ENCODE data around the gene ABCA4. TPM values are rescaled to one million over a fixed set of nuclear protein-coding genes. Genes with fewer than 3 reads are reported as not detected.
"Not testable (repeated sequence)": the region's sequence is repeated elsewhere in the genome, so short reads cannot be mapped to it uniquely, and the experiment has no call there.

Gene ABCA4
- total RNA-seq, 1 donor from 2014 or later, result 3.8 TPM

GRCh38 chr1:94004924-94005323, 116.0 kb downstream of the ABCA4 start:
- DNase-seq, result no peak

DNA sequence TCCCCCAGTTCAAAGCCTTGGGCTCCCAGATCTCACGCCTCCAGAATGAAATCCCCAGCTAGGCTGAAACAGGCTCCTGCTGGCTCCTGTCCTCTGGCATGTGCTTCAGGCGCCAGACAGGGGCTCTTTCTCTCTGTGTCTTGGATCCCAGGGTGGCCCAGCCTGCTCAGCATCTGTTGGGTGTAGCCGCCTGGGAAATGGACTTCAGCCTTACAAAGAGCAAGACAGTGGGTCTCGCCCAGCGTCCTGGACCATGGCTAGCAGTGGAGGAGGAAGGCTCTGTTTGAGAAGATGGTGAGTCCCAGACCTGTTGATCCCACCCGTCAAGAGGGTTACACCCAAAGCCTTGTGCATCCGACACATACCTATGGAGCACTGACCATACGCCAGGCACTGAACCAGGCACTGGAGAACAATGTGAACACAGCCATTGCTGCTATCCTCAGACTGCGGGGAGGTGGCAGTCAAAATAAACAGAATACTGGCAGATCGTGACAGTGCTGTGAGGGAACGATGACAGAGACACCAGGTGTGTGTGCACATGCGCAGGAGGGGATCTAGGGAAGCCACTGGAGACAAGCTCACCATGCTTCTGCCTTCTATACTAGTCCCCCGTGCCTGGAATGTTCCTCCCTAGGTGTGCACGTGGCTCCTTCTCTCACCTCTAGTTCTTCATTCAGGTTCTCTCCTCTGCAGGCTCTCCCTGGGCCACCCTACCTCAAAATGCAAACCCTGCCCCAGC, 118.7 kb downstream of the ABCA4 start:
- no peak for DNase-seq

DNA sequence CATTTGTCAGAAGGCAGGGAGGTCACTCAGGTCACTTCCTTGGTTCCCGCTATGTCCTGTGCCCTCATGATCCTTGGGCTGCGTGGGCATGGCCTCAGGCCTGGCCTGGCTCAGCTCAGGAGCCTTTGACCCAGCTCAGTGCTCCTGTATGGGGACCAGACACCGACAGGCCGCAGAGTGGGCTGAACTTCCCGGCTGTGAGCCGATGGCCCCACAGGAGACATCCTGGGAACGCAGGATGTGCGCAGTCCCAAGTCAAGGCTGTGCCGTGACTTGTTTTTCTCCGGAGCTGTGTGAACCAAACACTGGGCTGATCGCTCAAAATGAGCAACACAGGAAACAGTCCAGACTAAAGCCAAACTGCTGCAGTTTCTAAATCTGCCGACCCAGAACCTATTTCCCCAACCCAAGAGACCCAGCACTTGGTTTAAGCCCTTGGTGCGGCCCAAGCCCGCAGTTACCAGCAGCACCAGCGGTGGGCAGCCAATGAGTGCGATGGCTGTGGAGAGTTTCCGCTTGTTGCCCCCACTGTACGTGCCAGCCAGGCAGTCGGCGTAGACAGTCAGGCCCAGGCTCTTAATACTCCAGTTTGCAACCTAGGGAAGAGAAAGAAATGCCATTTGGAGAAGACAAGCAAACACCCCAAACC, 119.4 kb downstream of the ABCA4 start:
- DNase-seq, result no peak

- no peak for DNase-seq
Measured at GRCh38 chr1:94000510-94001282, 120.3 kb downstream of the ABCA4 start.

- DNase-seq, result no peak
Measured at GRCh38 chr1:93999840-94000415, 121.0 kb downstream of the ABCA4 start.

DNA sequence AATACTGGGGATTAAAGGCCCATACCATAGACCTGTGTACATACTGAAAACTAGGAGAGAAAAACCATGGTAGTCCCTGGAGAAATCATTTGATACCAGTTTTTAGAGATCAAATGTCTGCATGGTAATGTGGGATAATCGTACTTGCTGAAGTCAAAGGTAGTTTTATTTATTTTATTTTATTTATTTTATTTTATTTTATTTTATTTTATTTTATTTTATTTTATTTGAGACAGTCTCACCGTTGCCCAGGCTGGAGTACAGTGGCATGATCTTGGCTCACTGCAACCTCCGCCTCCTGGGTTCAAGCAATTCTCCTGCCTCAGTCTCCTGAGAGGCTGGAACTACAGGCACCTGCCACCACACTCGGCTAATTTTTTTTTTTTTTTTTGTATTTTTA, 122.4 kb downstream of the ABCA4 start:
- not testable (repeated sequence) for DNase-seq

DNA sequence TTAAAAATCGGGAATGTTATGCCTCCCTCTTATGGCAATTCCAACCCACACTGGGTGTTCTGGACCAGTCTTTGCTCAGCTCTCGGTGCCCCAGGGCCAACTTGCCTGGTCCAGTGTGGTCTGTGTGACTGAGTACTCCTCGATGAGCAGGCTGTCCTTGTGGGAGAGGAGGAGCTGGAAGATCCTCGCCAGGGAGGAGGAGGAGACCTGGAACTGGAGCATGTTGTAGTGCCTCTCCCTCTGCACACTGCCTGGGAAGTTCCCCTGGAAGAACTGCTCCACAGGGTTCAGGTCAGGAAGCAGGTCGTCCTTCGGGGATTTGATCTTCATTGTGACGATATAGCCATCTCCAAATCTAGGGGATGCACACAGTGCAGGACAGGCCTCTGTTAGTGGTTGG, 123.2 kb downstream of the ABCA4 start:
- no peak for DNase-seq

- DNase-seq, result no peak
Measured at GRCh38 chr1:93995837-93996536, 125.0 kb downstream of the ABCA4 start.

GRCh38 chr1:93993731-93994130, 127.2 kb downstream of the ABCA4 start:
- no peak for DNase-seq

DNA sequence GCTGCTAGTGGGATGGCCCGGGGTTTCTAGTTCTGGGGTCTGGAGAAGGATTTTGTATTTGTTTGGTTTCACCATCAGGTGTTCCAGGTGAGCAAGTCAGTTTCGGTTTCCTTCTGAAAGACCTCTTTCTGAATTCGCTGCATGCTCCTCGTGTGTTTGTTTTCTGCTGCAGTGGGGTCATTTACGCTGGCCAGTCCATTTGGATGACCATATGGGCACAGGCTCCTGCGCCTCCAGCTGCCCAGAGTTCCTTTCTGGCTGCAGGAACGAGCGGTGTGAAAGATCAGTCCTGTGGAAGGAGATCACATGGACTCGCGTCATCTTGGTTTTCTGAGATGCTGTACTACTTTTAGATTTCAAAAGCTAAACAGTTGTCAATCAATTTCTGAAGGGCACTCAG, 128.0 kb downstream of the ABCA4 start:
- DNase-seq, result no peak

DNA sequence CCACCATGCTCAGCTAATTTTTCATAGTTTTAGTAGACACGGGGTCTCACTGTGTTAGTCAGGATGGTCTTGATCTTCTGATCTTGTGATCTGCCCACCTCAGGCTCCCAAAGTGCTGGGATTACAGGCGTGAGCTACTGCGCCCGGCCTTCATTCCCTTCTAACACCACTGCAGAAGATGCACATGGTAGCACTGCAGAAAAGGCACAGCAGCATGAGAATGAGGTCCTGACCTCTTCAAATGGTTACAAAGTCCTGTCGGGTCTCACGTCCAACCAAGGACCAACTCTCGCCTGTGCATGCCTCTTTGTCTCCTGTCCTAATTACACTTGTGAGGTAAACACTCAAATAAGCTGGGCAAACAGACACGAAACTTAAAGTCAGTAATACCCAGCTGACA, 128.8 kb downstream of the ABCA4 start:
- DNase-seq, result no peak

- DNase-seq, result no peak
Measured at GRCh38 chr1:93991271-93991670, 129.7 kb downstream of the ABCA4 start.

DNA sequence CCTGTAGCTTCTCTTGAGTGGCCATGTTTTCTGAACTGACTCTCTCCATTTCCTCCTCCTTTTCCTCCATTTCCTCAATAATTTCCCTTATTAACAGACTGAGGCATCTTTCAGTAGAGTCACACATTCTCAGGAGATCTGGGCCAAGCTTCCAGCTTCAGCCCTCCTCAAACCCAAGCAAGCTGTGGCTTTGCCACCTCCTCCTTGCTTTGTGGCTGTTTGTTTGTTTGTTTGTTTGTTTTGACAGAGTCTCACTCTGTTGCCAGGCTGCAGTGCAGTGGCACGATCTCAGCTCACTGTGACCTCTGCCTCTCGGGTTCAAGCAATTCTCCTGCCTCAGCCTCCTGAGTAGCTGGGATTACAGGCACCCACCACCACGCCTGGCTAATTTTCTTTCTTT, 130.5 kb downstream of the ABCA4 start:
- DNase-seq, result not testable (repeated sequence)

DNA sequence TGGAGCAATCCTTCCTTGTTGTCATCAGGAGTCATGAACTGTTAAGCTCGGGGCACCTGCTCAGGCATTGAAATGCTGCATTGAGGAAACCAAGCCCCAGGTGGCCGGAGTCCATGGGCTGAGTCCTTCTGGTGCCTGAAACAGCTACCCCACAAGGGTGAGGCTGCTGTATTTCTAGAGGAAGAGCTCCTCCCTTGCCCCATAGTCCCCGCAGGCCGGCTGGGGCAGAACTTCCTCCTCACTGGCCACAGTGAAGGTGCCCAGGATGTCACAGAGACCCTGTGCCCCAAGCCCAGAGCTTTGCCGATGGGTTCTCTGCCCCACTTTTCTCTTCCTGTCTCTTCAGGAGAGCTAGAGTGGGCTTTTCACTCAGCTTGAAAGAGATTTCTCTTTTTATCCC, 130.9 kb downstream of the ABCA4 start:
- no peak for DNase-seq

GRCh38 chr1:93989601-93990000, 131.3 kb downstream of the ABCA4 start:
- DNase-seq, result no peak

- no peak for DNase-seq
Measured at GRCh38 chr1:93988634-93989350, 132.2 kb downstream of the ABCA4 start.

GRCh38 chr1:93981274-93981667, 139.7 kb downstream of the ABCA4 start:
- DNase-seq, result no peak

- DNase-seq, result no peak
Measured at GRCh38 chr1:93980320-93981273, 140.4 kb downstream of the ABCA4 start.

DNA sequence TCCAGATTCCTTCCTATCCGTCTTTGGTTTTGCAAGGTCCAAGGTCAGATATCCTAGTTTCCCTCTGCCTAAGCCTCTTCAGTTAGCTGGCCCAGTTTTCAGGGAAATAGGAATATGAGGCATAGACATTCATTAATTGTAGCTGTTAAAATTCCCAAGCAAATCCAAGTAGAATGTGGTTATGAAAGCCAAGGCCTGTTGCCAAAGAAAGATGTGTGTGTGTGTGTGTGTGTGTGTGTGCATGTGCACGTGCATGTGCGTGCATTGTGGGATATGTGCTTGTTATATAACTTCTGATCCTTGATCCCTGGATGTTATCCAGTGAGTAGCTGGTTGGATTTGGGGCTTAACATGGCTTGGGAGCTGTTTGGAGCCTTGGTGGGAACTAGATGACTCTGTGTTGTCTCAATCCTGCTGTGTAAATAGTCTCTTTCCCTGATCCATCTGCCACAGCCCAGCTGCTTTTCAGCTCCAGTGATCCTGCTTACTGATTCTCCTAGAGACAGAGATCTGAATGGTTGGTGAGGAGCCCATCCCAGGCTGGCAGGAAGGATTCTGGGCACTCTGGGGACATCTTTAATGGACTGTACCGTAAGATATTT, 141.1 kb downstream of the ABCA4 start:
- DNase-seq, result peak; percentile 71
